ENCODE measurements around the gene TBC1D25.
A peak's percentile ranks its signal among the peaks of the same experiment; 100 is the strongest.

GRCh38 chrX:48574270-48575266, 35.1 kb downstream of the TBC1D25 start, which contains the start of gene RBM3:
- TF ChIP-seq CTCF (IDR thresholded peaks at IDR 0.05) = no peak
- TF ChIP-seq CREB1 (CRISPR knock-in tag; IDR thresholded peaks at IDR 0.05) = no peak
- peak; percentile 68 for TF ChIP-seq NFYB (CRISPR knock-in tag; conservative IDR thresholded peaks at IDR 0.05; ENCODE audit: low read depth)
- no peak for TF ChIP-seq RELA (CRISPR knock-in tag; IDR thresholded peaks at IDR 0.05; ENCODE audit: borderline replicate concordance)
- no peak for TF ChIP-seq ATF6 (CRISPR knock-in tag; IDR thresholded peaks at IDR 0.05)
- TF ChIP-seq ZBTB43 (CRISPR knock-in tag; IDR thresholded peaks at IDR 0.05) = no peak
- TF ChIP-seq NR2C2 (CRISPR knock-in tag; IDR thresholded peaks at IDR 0.05) = no peak
- TF ChIP-seq ESRRA (CRISPR knock-in tag; IDR thresholded peaks at IDR 0.05; ENCODE audit: borderline replicate concordance) = no peak
- TF ChIP-seq FOXK1 (CRISPR knock-in tag; IDR thresholded peaks at IDR 0.05) = peak; percentile 80
- no peak for TF ChIP-seq ATF2 (CRISPR knock-in tag; IDR thresholded peaks at IDR 0.05; ENCODE audit: borderline replicate concordance, low read depth)
- TF ChIP-seq TCF7 (CRISPR knock-in tag; IDR thresholded peaks at IDR 0.05; ENCODE audit: low read depth) = no peak

Measured in WTC11 (cell line).